Keratinocyte (primary cell): ENCODE measurements around the gene SLX4IP.

Experiments used
- CTCF ChIP-seq, 3 experiments: IDR thresholded peaks in 1 of 3; conservative IDR thresholded peaks in 1 of 3; optimal IDR thresholded peaks in 1 of 3; 2 replicates in 2 of 3; 3 replicates in 1 of 3; pipeline versions ENCODE3 to v1.5.1; 2011; ENCODE audit warnings: low read length in 3 of 3, mild to moderate bottlenecking in 3 of 3, moderate library complexity in 2 of 3, control low read depth in 1 of 3, inconsistent platforms in 1 of 3; ENCODE audit not compliant: insufficient read depth in 2 of 3; ENCODE audit errors: extremely low read depth in 1 of 3
- EZH2 ChIP-seq: IDR thresholded peaks from one replicate; pipeline ENCODE4 v1.6.1; 2012; ENCODE audit warnings: inconsistent platforms, mild to moderate bottlenecking, low read length, moderate library complexity

- TF ChIP-seq CTCF (optimal IDR thresholded peaks at IDR 0.05 in 1 of 3, IDR thresholded peaks at IDR 0.05 in 1 of 3, conservative IDR thresholded peaks at IDR 0.05 in 1 of 3; ENCODE audit: extremely low read depth in 1 of 3, insufficient read depth in 2 of 3, low read length in 3 of 3) (no peak), EZH2 (no peak)
These were observed 92.7 kb downstream of the SLX4IP start for GRCh38 chr20:10527781-10528180.
